ENCODE results near the gene DYNLT2.

- TF ChIP-seq CTCF (conservative IDR thresholded peaks at IDR 0.05 in 1 of 2, IDR thresholded peaks at IDR 0.05 in 1 of 2; ENCODE audit: low read depth in 1 of 2, low read length in 2 of 2) (no peak), EZH2 (IDR thresholded peaks at IDR 0.05; ENCODE audit: low read length, missing control alignments) (no peak)
Measured at GRCh38 chr6:169792306-169793015, 41.1 kb upstream of the DYNLT2 start.
